IPS-18c (cell line): ENCODE results near the gene EFCAB11.

Experiments used
- H3K4me3 ChIP-seq: 2 replicates; pipeline ENCODE4 v1.7.0; 2013; ENCODE audit warnings: low read depth, mild to moderate bottlenecking, low read length, moderate library complexity; ENCODE audit not compliant: insufficient read depth
- H3K9me3 ChIP-seq: one replicate; pipeline ENCODE4 v1.6.1; 2013; ENCODE audit warnings: mild to moderate bottlenecking, low read length, moderate library complexity; ENCODE audit not compliant: control insufficient read depth, insufficient read depth

EFCAB11 gene

GRCh38 chr14:89855961-89856656, 98.4 kb downstream of the EFCAB11 start:
- Histone ChIP-seq H3K4me3 (no peak overlapping the region), H3K9me3 (no peaks in the 10 kb centered on the region)

DNA sequence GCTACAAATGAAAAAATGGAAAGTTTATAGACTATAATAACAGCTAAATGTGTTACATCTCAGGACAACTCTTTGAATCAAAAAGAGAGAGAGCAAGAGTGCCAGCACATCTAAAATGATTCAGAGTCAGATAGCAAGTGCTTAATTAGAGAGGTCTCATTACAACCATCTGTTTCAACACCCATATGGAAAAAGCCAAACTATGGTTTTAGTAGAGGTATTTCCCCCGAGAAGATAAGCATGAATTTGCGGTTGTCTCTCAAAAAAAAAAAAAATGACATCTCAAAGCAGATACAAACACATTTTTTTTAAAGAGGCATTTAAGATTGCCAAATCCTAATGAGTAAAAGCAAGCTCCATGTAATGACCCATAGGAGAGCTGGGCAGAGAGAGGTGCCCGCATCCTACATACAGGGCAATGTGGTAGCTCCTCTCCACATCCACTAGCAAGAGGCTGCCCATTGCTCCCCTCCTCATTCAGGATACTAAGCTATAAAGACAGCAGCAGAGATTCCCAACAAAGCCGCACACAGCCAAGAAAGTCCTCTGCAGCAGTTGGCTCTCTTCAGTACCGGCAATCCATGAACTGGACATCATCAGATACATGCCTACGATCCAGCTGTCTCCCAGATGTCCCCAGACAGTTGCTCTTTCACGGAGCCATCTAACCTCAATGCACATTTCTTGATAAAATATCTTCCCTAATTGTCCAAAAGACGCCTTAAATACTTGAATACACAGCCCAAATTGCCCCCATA, 100.4 kb downstream of the EFCAB11 start:
- H3K4me3 ChIP-seq = no peak overlapping the region
- H3K9me3 ChIP-seq = no peaks in the 10 kb centered on the region

- H3K4me3 ChIP-seq = no peak overlapping the region
- H3K9me3 ChIP-seq = no peaks in the 10 kb centered on the region
Observed at GRCh38 chr14:89851106-89851505, 103.4 kb downstream of the EFCAB11 start.

DNA sequence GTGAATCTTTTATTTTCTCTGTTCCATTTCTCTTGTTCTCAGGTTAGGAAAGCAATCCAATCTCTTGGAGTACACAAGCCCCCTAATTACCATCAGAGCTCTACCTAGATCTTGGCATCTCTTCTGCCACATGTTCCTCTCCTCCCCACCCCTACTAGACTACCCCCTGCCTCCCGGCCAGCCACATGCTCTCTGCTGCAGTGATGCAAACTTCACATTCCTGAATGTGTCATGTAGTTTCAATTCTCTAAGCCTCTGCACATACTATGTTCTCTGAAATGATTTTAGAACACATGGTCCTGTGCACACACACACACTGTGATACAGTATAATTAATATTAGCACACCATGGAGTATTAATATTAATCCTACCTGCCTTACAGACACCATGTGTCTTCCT, 104.6 kb downstream of the EFCAB11 start:
- no peaks in the 10 kb centered on the region for H3K9me3 ChIP-seq
- no peak overlapping the region for H3K4me3 ChIP-seq

- Histone ChIP-seq H3K4me3 (no peak overlapping the region), H3K9me3 (no peaks in the 10 kb centered on the region)
Observed at GRCh38 chr14:89848165-89848564, 106.4 kb downstream of the EFCAB11 start.

GRCh38 chr14:89845346-89845745, 109.2 kb downstream of the EFCAB11 start:
- no peak overlapping the region for H3K4me3 ChIP-seq

GRCh38 chr14:89844508-89844907, 110.0 kb downstream of the EFCAB11 start:
- H3K4me3 ChIP-seq = no peak overlapping the region
- no peaks in the 10 kb centered on the region for H3K9me3 ChIP-seq

More at GRCh38 chr14:89845346-89845745, 109.2 kb downstream of the EFCAB11 start:
- H3K9me3 ChIP-seq = no peaks in the 10 kb centered on the region

- no peaks in the 10 kb centered on the region for H3K9me3 ChIP-seq
- no peak overlapping the region for H3K4me3 ChIP-seq
Observed at GRCh38 chr14:89842837-89843236, 111.7 kb downstream of the EFCAB11 start.

- H3K9me3 ChIP-seq = no peaks in the 10 kb centered on the region
Observed at GRCh38 chr14:89841851-89842250, 112.7 kb downstream of the EFCAB11 start.

DNA sequence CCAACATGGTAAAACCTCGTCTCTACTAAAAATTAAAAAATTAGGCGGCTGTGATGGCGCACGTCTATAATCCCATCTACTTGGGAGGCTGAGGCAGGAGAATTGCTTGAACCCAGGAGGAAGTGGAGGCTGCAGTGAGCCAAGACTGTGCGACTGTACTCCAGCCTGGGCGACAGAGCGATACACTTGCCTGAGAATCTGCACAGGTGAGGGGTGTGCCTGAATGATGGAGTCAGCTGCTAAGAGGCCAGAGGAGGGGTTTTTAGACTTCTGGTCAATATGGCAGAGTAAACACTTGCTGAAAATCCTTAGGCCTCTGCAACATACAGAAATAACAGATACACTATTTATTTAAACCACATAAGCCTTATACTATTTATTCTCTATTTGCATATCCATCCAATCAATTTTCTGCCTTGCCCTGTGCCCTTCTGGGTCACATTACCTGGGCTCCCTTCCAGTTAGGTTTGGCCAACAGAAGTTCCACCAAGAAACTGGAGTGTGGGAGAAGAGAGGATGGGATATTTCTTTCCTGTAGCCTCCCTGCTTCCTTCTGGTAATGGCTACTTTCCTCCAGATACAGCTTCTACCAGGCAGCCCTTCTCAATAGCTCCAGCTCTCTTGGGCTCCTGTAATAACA, 117.6 kb downstream of the EFCAB11 start:
- H3K9me3 ChIP-seq = no peaks in the 10 kb centered on the region
- H3K4me3 ChIP-seq = no peak overlapping the region

More at GRCh38 chr14:89841851-89842250, 112.7 kb downstream of the EFCAB11 start:
- H3K4me3 ChIP-seq = no peak overlapping the region

DNA sequence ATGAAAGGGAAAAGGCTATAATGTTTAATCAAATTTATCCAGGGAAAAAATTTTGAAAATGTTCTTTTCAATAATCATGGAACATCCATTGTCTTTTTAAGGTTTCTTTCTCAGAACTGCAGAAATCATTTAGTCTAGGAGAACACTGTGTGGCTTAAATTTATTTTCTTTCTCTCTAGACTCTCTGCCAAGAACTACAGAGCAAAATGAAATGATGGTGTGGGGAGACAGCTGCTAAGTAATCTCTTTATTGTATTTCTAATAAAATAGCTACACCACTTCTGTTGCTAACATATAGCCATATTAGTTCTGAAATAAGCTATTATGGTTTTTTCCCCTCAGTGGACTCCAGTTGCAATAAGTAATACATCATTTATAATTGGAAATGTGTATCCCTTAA, 120.9 kb downstream of the EFCAB11 start:
- H3K4me3 ChIP-seq = no peak overlapping the region
- no peaks in the 10 kb centered on the region for H3K9me3 ChIP-seq

- H3K4me3 ChIP-seq = no peak overlapping the region
- no peaks in the 10 kb centered on the region for H3K9me3 ChIP-seq
Observed at GRCh38 chr14:89833120-89833532, 121.4 kb downstream of the EFCAB11 start.

DNA sequence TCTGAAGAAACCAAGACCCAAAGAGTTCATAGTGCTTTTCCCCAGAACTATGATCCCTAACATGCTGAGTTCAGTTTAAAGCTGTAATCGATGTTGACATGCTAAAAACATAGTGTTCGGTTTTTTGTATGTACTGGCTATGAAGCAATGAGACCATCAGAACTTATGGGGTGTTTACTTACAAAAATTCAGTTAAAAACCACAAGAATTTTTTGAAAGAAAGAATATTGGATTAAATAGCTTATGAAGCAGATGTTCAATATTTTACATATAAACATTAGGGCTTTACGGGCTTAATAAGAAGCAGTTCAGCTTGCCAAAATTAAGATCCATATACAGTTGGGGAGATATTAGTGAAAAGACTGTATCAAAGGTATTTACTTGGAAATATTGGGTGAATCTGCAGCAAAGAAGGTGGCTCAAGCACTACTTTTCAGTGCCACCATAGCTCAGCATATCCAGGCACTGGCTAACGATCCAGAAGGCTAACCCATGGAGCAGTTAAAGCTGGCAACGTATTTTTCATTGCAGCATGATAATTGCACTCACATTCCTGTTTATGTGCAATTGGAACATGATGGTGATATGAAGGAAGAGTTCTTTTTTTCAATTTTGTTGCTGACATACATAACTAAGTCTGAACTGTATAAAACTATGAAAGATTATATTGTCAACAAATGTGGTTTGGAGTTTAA, 125.9 kb downstream of the EFCAB11 start:
- Histone ChIP-seq H3K4me3 (no peak overlapping the region), H3K9me3 (no peaks in the 10 kb centered on the region)

DNA sequence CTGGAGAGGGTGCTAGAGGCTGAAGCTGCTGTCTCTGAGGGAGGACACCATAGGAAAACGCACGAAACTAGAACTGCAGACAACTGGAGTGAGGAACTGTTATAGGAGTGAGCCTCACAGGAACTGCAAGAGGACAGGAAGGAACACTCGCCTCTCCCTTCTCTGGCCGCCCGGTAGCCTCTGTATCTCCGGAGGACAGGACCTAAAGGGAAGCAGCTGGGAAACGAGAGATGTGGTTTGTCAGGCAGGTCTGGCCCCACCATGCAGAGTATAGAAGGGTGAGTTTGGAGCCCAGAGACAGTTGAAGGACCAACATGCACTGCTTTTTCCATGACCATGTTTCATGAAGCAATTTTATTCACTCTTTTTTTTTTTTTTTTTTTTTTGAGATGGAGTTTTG, 127.3 kb downstream of the EFCAB11 start:
- Histone ChIP-seq H3K4me3 (no peak overlapping the region), H3K9me3 (no peaks in the 10 kb centered on the region)

GRCh38 chr14:89826596-89826995, 127.9 kb downstream of the EFCAB11 start:
- no peaks in the 10 kb centered on the region for H3K9me3 ChIP-seq

DNA sequence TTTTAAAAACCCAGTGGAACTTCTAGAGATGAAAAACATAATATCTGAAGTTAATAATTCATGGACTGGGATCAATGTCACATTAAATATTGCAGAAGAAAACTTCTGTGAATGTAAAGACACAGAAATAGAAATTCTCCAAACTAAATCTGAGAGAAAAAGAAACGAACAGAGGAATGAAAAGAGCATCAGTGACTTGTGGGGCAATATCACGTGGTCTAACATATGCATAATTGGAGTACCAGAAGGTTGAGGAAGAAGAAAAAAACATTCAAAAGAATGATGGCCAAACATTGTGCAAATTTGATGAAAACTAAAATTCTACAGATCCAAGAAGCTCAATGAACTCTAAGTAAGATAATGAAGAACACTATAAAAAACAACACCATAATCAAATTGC, 130.8 kb downstream of the EFCAB11 start:
- H3K9me3 ChIP-seq = no peaks in the 10 kb centered on the region
- H3K4me3 ChIP-seq = no peak overlapping the region

More at GRCh38 chr14:89826596-89826995, 127.9 kb downstream of the EFCAB11 start:
- H3K4me3 ChIP-seq = no peak overlapping the region

DNA sequence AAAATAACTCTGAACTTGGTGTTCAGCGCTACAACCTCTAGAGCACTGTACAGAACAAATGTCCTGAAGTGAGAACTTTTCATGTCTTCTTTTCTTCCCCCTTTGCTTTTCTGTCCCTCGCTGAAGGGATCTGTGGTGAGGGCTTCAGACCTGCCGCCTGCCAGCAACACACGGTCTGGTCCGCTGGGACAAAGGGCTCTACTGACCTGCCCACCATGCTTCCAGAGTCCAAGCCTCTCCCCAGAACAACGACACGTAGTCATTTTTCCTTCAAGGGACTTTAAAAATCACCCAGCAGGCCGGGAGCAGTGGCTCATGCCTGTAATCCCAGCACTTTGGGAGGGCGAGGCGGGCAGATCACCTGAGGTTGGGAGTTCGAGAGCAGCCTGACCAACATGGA, 140.4 kb downstream of the EFCAB11 start:
- H3K4me3 ChIP-seq = no peak overlapping the region
- H3K9me3 ChIP-seq = no peaks in the 10 kb centered on the region
